ENCODE measurements around the gene LRRC49. TPM values are rescaled to one million over a fixed set of nuclear protein-coding genes. Genes with fewer than 3 reads are reported as not detected.
"Not testable (repeated sequence)": the region's sequence is repeated elsewhere in the genome, so short reads cannot be mapped to it uniquely, and the experiment has no call there.

Gene LRRC49
- total and polyA plus RNA-seq, 2 of the 4 experiments (the other 2 are of a cell fraction), result 8.6 to 16.8 TPM

DNA sequence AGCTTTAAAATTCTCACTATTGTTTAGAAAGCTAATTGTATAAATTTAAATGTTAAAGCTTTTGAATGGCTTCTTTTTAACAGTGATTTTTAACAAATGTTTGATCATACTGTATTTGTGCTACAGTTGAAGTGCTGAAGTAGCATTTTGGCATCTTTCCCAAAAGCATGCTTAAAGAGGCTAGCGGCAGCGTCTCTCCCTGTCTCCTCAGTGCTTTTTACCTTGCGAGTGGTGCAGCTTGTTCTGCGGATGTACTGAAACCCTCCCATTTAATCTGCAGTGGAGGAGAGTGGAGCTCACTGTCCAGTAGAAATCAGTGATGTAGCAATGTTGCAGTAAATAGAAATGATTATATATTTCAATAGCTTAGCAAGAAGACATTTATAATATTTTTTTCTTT lies 43.7 kb downstream of the LRRC49 start:
- in situ Hi-C loops (cut with MboI; ENCODE audit: low sequenced_read_pairs), result no loop called here
- no peaks in the 10 kb centered on the region for H3K9me3 ChIP-seq (ENCODE audit: control insufficient read depth, insufficient read depth, low read length)
- no peak overlapping the region for H2BK5ac ChIP-seq (ENCODE audit: low read depth, low read length, poor library complexity, severe bottlenecking)
- no peaks in the 10 kb centered on the region for H4K20me1 ChIP-seq (ENCODE audit: insufficient read depth, low read length)
- no peak overlapping the region for H2AFZ ChIP-seq (replicated peaks; ENCODE audit: low read length, poor library complexity)
- TF ChIP-seq, protein P1, sequence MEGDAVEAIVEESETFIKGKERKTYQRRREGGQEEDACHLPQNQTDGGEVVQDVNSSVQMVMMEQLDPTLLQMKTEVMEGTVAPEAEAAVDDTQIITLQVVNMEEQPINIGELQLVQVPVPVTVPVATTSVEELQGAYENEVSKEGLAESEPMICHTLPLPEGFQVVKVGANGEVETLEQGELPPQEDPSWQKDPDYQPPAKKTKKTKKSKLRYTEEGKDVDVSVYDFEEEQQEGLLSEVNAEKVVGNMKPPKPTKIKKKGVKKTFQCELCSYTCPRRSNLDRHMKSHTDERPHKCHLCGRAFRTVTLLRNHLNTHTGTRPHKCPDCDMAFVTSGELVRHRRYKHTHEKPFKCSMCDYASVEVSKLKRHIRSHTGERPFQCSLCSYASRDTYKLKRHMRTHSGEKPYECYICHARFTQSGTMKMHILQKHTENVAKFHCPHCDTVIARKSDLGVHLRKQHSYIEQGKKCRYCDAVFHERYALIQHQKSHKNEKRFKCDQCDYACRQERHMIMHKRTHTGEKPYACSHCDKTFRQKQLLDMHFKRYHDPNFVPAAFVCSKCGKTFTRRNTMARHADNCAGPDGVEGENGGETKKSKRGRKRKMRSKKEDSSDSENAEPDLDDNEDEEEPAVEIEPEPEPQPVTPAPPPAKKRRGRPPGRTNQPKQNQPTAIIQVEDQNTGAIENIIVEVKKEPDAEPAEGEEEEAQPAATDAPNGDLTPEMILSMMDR (conservative IDR thresholded peaks at IDR 0.05; ENCODE audit: low read depth, low read length), result no peak
- TF ChIP-seq CHD1 (IDR thresholded peaks at IDR 0.05; ENCODE audit: low read depth, low read length), result no peak
- no peak for TF ChIP-seq MAZ (IDR thresholded peaks at IDR 0.05; ENCODE audit: borderline replicate concordance, low read depth, low read length)
- no peak for TF ChIP-seq MXI1 (IDR thresholded peaks at IDR 0.05; ENCODE audit: borderline replicate concordance, low read depth, low read length)
- no peak for TF ChIP-seq BHLHE40 (IDR thresholded peaks at IDR 0.05; ENCODE audit: low read depth, low read length)
- no peak for TF ChIP-seq MAFK (IDR thresholded peaks at IDR 0.05; ENCODE audit: low read depth, low read length)
- TF ChIP-seq SMC3 (IDR thresholded peaks at IDR 0.05; ENCODE audit: low read depth, low read length), result no peak
- BruUV-seq (replicated peaks), result no TSS peak
- no peaks in the 10 kb centered on the region for H3K36me3 ChIP-seq (ENCODE audit: control insufficient read depth, insufficient read depth, low read length)
- intact Hi-C loops (cut with micrococcal nuclease), result no loop called here
- no peak overlapping the region for H3K27ac ChIP-seq (ENCODE audit: insufficient read depth, low read length)
- H3K56ac ChIP-seq (ENCODE audit: extremely low read depth, insufficient read depth, low read length), result no peak overlapping the region
- H2BK120ac ChIP-seq (ENCODE audit: low read depth, low read length), result no peak overlapping the region
- no peak overlapping the region for H2AK5ac ChIP-seq (ENCODE audit: low read depth, low read length)
- DNase-seq, result peak; percentile 21
- H3K9ac ChIP-seq (ENCODE audit: low read depth, low read length), result no peak overlapping the region
- no peak overlapping the region for H3K4ac ChIP-seq (ENCODE audit: low read depth, low read length)
- no peak overlapping the region for H4K8ac ChIP-seq (ENCODE audit: low read depth in 2 of 2, low read length in 2 of 2)
- H4K5ac ChIP-seq (ENCODE audit: low read depth, low read length), result no peak overlapping the region
- H3K4me3 ChIP-seq (ENCODE audit: insufficient read depth, low read depth, low read length), result no peak overlapping the region
- H3K23ac ChIP-seq (ENCODE audit: low read depth, low read length), result no peak overlapping the region
- no peak overlapping the region for H3K14ac ChIP-seq (replicated peaks; ENCODE audit: low read depth, low read length)
- no peak overlapping the region for H2AK9ac ChIP-seq (replicated peaks; ENCODE audit: low read depth, low read length, poor library complexity)
- no peak overlapping the region for H3K4me2 ChIP-seq (ENCODE audit: low read depth, low read length)
- H2BK20ac ChIP-seq (ENCODE audit: low read depth, low read length), result no peak overlapping the region
- H3K4me1 ChIP-seq (ENCODE audit: control insufficient read depth, insufficient read depth, low read length), result no peaks in the 10 kb centered on the region
- H4K91ac ChIP-seq (ENCODE audit: insufficient read depth, low read depth, low read length), result no peak overlapping the region
- no peak overlapping the region for H3K18ac ChIP-seq (ENCODE audit: low read depth, low read length)
- POLR2A ChIA-PET (ENCODE audit: unreplicated experiment), result no interaction called here
- no peaks in the 10 kb centered on the region for H3K79me1 ChIP-seq (ENCODE audit: low read depth in 1 of 2, low read length in 2 of 2)
- CTCF ChIA-PET, result interaction anchor here (0.5 to 0.9 kb wide), 2 partner anchors 167 to 507 kb away, joined by 3 read pairs; no protein-coding TSS in a partner anchor
- H3K9me1 ChIP-seq (ENCODE audit: insufficient read depth, low read length), result no peaks in the 10 kb centered on the region
- ATAC-seq (ENCODE audit: low read depth), result no peak
- H2BK15ac ChIP-seq (ENCODE audit: low read depth, low read length), result no peak overlapping the region
- H3K27me3 ChIP-seq (ENCODE audit: control insufficient read depth, insufficient read depth, low read length), result no peaks in the 10 kb centered on the region
- 29% methylated on average over 2 of the region's 4 CpGs; no CpG with 5 or more reads in 1 of the 2 experiments for WGBS, 2 experiments (ENCODE audit: extremely low coverage in 2 of 2, insufficient read length in 1 of 2)
- dilution Hi-C loops (cut with HindIII; ENCODE audit: low sequenced_read_pairs, unreplicated experiment), result no loop called here

DNA sequence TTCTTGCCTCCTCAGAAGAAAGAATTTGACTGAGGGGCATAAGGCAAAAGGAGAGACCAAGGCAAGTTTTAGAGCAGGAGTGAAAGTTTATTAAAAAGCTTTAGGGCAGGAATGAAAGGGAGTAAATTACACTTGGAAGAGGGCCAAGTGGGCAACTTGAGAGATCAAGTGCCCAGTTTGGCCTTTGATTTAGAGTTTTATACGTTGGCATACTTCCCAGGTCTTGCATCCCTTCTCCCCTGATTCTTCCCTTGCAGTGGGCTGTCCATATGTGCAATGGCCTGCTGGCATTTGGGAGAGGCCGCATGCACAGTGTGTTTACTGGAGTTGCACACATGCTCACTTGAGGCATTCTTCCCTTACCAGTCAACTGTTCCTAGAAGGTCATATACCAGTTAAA lies 50.7 kb downstream of the LRRC49 start:
- not testable (repeated sequence) for BruUV-seq (replicated peaks)

More for the DNA sequence above, 50.7 kb downstream of the LRRC49 start:
- H3K23ac ChIP-seq (ENCODE audit: low read depth, low read length); ATAC-seq (ENCODE audit: low read depth); H3K9me3 ChIP-seq (ENCODE audit: control insufficient read depth, insufficient read depth, low read length); H3K4me3 ChIP-seq (ENCODE audit: insufficient read depth, low read depth, low read length); DNase-seq; H3K27ac ChIP-seq (ENCODE audit: insufficient read depth, low read length); H3K4me2 ChIP-seq (ENCODE audit: low read depth, low read length); H4K8ac ChIP-seq (ENCODE audit: low read depth in 2 of 2, low read length in 2 of 2); H2BK5ac ChIP-seq (ENCODE audit: low read depth, low read length, poor library complexity, severe bottlenecking); H3K36me3 ChIP-seq (ENCODE audit: control insufficient read depth, insufficient read depth, low read length); H4K5ac ChIP-seq (ENCODE audit: low read depth, low read length); H2BK120ac ChIP-seq (ENCODE audit: low read depth, low read length); H4K20me1 ChIP-seq (ENCODE audit: insufficient read depth, low read length); H2BK15ac ChIP-seq (ENCODE audit: low read depth, low read length); H2BK20ac ChIP-seq (ENCODE audit: low read depth, low read length); H3K18ac ChIP-seq (ENCODE audit: low read depth, low read length); intact Hi-C loops (cut with micrococcal nuclease); H3K4me1 ChIP-seq (ENCODE audit: control insufficient read depth, insufficient read depth, low read length); H3K9ac ChIP-seq (ENCODE audit: low read depth, low read length); in situ Hi-C loops (cut with MboI; ENCODE audit: low sequenced_read_pairs); H3K56ac ChIP-seq (ENCODE audit: extremely low read depth, insufficient read depth, low read length); H3K14ac ChIP-seq (replicated peaks; ENCODE audit: low read depth, low read length); dilution Hi-C loops (cut with HindIII; ENCODE audit: low sequenced_read_pairs, unreplicated experiment); H3K27me3 ChIP-seq (ENCODE audit: control insufficient read depth, insufficient read depth, low read length); POLR2A ChIA-PET (ENCODE audit: unreplicated experiment); H2AFZ ChIP-seq (replicated peaks; ENCODE audit: low read length, poor library complexity); H2AK5ac ChIP-seq (ENCODE audit: low read depth, low read length); H4K91ac ChIP-seq (ENCODE audit: insufficient read depth, low read depth, low read length); H3K9me1 ChIP-seq (ENCODE audit: insufficient read depth, low read length); H3K4ac ChIP-seq (ENCODE audit: low read depth, low read length); H3K79me1 ChIP-seq (ENCODE audit: low read depth in 1 of 2, low read length in 2 of 2); H2AK9ac ChIP-seq (replicated peaks; ENCODE audit: low read depth, low read length, poor library complexity): not testable (repeated sequence)
- no CpG with 5 or more reads among the region's 2 CpGs for WGBS, 2 experiments (ENCODE audit: extremely low coverage in 2 of 2, insufficient read length in 1 of 2)
- CTCF ChIA-PET, result interaction anchor here (1.3 kb wide), 1 partner anchor 22 kb away, joined by 3 read pairs; no protein-coding TSS in a partner anchor

Measured in IMR-90 (cell line).